Activated CD8-positive, alpha-beta T cell treated with anti-CD3 and anti-CD28 coated beads for 36 hours (primary cell): ENCODE results near the gene MEIKIN. TPM values are rescaled to one million over a fixed set of nuclear protein-coding genes. Genes with fewer than 3 reads are reported as not detected.

Source experiments
- ATAC-seq: fragments of 200-7000 bp; cut with Tn5 transposase; one replicate; pipeline ENCODE4 v1.10.0; 2021; ENCODE audit warnings: mild to moderate bottlenecking, moderate library complexity
- CTCF ChIA-PET: fragments of 350-600 bp; sonication (Branson Sonifier 250); formaldehyde crosslinking; loops from one replicate; lab custom pipeline; 2021; ENCODE audit warnings: antibody characterized with exemption; lab: Charles Lee
- POLR2A ChIA-PET: fragments of 350-600 bp; sonication (Branson Sonifier 250); formaldehyde crosslinking; loops from one replicate; lab custom pipeline; 2021; ENCODE audit warnings: antibody characterized with exemption; lab: Charles Lee
- DNase-seq: peaks from one replicate; pipeline ENCODE4 v3.0.0-alpha.2; 2020
- H3K27ac Mint-ChIP-seq: one replicate; pipeline ENCODE4 v1.8.0; 2021; ENCODE audit warnings: mild to moderate bottlenecking, mixed read lengths
- H3K27me3 Mint-ChIP-seq: one replicate; pipeline ENCODE4 v1.8.0; 2021; ENCODE audit warnings: mixed read lengths
- H3K36me3 Mint-ChIP-seq: one replicate; pipeline ENCODE4 v1.8.0; 2021; ENCODE audit warnings: low read depth, mixed read lengths
- H3K4me1 Mint-ChIP-seq: one replicate; pipeline ENCODE4 v1.8.0; 2021; ENCODE audit warnings: low read depth, mixed read lengths
- H3K4me3 Mint-ChIP-seq: one replicate; pipeline ENCODE4 v1.8.0; 2021; ENCODE audit warnings: mild to moderate bottlenecking, moderate library complexity, mixed read lengths
- H3K9me3 Mint-ChIP-seq: one replicate; pipeline ENCODE4 v1.8.0; 2021; ENCODE audit warnings: mixed read lengths
- intact Hi-C: fragments of 100-400 bp; cut with micrococcal nuclease; formaldehyde crosslinking; loops from one replicate; pipeline ENCODE4 v1.10.0; 2022
- total RNA-seq, 2 experiments: library from RNA; stranded (reverse); gene quantifications; one replicate each; pipeline ENCODE4 v1.2.3, GENCODE V29; 2021
- TF ChIP-seq, protein P1 (sequence below): fragments of 200-600 bp; IDR thresholded peaks from one replicate; pipeline ENCODE4 v1.8.0; 2022; ENCODE audit warnings: antibody characterized with exemption, mild to moderate bottlenecking

MEIKIN gene, protein sequence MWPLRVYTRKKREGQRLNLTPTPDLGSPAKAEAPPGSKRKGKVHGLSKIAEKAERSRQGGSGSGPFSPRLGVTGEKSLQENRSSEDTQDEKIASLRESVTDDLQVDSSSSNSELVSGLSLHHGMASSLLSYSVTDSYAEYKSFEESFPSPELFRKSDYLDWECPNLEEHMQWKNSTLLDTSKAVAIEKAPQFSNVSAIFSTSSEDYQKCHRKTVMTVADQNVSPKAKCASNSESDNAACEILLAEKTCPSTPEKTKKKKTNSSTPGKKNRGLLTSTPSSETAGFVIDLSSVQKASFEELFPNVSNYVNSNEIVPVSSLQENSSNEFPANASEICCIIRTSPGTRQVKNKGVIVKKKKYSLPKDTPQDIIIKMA
- total RNA-seq = not detected

DNA sequence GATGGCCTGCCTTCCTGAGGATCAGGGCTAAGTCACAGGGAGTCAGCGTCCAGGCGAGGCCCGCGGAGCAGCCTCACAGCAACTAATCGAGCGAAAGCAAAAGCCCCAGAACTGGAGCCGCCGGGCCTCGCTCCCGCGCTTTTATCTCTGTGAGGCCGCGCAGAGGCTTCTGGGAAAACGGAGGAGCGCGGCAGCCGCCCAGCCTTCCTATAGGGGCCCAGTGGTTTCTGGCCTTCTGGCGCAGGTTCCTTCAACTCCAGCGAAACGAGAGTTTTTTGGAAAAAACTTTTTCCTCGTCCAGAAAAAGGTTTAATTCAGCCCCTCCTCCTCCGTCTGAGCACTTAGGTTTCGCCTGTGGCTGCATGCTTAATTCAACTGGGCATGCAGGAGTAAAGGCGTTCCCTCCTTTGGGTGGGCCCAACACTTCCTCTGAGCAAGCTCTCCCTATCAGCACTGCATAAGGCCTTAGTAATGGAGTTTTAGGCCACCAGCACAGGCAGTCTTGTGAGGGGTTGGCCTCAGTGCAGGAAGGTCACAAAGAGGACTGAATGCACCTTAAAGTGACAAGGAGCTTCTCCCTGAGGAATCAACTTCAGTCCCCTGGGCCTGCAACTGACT is at the start of gene MEIKIN:
TSS of gene MEIKIN (minus strand) at position 113 of the 618 bp plus-strand sequence. CDS start 158 bp downstream, outside the sequence.
- Mint-ChIP-seq H3K36me3 (no peaks in the 10 kb centered on the region), H3K4me1 (no peaks in the 10 kb centered on the region), H3K4me3 (no peak within 1 kb of the TSS), H3K27ac (no peak within 1 kb of the TSS), H3K9me3 (no peaks in the 10 kb centered on the region), H3K27me3 (no peaks in the 10 kb centered on the region)
- intact Hi-C loops = no loop called here
- ChIA-PET POLR2A (no interaction called here), CTCF (interaction anchor here (2.0 kb wide), 1 partner anchor 118 kb away, joined by 8 read pairs; no protein-coding TSS in a partner anchor)
- TF ChIP-seq, protein P1, sequence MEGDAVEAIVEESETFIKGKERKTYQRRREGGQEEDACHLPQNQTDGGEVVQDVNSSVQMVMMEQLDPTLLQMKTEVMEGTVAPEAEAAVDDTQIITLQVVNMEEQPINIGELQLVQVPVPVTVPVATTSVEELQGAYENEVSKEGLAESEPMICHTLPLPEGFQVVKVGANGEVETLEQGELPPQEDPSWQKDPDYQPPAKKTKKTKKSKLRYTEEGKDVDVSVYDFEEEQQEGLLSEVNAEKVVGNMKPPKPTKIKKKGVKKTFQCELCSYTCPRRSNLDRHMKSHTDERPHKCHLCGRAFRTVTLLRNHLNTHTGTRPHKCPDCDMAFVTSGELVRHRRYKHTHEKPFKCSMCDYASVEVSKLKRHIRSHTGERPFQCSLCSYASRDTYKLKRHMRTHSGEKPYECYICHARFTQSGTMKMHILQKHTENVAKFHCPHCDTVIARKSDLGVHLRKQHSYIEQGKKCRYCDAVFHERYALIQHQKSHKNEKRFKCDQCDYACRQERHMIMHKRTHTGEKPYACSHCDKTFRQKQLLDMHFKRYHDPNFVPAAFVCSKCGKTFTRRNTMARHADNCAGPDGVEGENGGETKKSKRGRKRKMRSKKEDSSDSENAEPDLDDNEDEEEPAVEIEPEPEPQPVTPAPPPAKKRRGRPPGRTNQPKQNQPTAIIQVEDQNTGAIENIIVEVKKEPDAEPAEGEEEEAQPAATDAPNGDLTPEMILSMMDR = no peak
- DNase-seq (no peak), ATAC-seq (no peak)

DNA sequence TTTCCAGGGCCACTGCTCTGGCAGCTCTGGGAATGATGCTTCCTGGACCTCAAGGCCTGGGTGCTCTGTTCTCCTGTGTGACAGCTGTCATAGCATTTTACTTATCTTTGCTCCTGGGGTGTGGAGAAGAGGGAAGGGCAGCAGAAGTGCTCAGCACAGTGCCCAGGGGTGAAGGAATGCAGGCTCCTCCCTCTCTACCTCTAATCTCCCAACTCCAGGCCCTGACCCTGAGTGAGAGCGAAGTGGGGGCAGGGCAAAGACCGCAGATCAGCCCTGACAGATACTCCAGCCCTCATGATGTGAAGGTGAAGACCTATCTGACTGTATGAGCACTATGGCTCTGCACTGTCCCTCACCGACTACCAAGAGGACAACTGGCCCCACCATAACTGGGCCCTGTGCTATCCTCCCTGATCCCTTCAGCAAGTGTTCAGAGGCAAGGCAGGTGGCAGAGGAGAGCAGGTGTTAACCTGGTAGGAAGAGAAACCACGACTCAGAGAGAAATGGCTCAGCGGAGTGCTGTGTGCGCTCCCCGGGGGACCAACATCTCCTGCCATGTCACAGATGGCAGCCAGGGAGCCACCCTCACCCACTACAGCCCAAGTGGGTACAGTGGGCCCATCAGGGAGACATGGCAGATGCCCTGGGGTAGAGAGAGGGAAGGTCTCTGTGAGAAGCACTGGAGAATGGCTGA is 49.2 kb upstream of the MEIKIN start:
- ChIA-PET POLR2A (no interaction called here), CTCF (interaction anchor here (3.2 kb wide), 1 partner anchor 13 kb away, joined by 14 read pairs; no protein-coding TSS in a partner anchor)
- ATAC-seq = no peak
- H3K36me3 Mint-ChIP-seq = no peaks in the 10 kb centered on the region
- H3K9me3 Mint-ChIP-seq = no peaks in the 10 kb centered on the region
- TF ChIP-seq, protein P1 = no peak
- H3K27me3 Mint-ChIP-seq = no peaks in the 10 kb centered on the region
- no peak overlapping the region for H3K4me3 Mint-ChIP-seq
- H3K4me1 Mint-ChIP-seq = peaks cover 12% of the 10 kb centered on the region
- intact Hi-C loops = no loop called here
- DNase-seq = no peak
- no peak overlapping the region for H3K27ac Mint-ChIP-seq

DNA sequence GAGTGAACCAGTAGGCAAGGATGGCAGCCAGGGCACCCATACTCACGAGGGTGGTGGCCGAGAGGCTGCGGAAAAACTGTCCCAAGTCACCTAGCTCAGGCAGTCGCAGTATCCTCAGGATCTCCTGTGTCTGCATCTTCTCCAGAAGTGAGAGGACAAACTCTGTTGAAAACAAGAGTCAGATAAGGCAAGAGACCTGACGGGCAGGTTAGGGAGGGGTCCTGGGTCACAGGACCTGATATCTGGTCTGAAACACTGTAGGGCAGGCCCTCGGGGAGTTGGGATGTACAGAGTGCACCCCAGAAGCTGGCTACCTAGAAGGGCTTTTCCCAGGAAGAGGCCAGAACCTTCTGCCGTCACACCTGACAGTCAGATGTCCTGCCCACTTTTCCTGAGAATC is 48.6 kb upstream of the MEIKIN start:
- POLR2A ChIA-PET = no interaction called here
- no peaks in the 10 kb centered on the region for H3K9me3 Mint-ChIP-seq
- no peaks in the 10 kb centered on the region for H3K27me3 Mint-ChIP-seq
- no peak overlapping the region for H3K4me3 Mint-ChIP-seq
- no peak overlapping the region for H3K27ac Mint-ChIP-seq
- DNase-seq (no peak), ATAC-seq (no peak)
- TF ChIP-seq, protein P1 = no peak
- H3K4me1 Mint-ChIP-seq = peaks cover 7% of the 10 kb centered on the region
- intact Hi-C loops = no loop called here
- CTCF ChIA-PET = interaction anchor here (3.2 kb wide), 1 partner anchor 13 kb away, joined by 14 read pairs; no protein-coding TSS in a partner anchor
- no peaks in the 10 kb centered on the region for H3K36me3 Mint-ChIP-seq

DNA sequence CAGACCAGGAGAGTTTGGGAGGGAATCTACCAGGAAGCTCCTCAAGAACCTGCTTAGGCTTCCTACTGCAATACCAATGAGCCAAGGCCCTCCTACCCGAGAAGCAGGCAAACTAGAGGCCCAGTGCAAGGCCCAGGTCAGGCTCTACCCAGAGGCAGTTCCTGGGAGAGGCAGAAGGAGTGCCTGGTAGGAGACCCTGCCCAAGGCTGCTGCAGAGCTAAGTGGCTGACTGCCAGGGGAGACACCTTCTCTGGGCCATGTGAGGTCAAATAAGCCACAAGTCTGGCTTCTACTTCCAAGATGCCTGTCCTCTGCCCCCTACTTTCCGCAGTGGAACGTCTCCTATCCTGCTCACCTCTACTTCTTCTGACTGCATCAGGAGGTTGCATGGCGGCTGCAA is 48.2 kb upstream of the MEIKIN start:
- H3K27me3 Mint-ChIP-seq = no peaks in the 10 kb centered on the region
- peaks cover 5% of the 10 kb centered on the region for H3K4me1 Mint-ChIP-seq
- ChIA-PET CTCF (interaction anchor here (3.2 kb wide), 1 partner anchor 14 kb away, joined by 14 read pairs; no protein-coding TSS in a partner anchor), POLR2A (no interaction called here)
- ATAC-seq (no peak), DNase-seq (no peak)
- H3K9me3 Mint-ChIP-seq = no peaks in the 10 kb centered on the region
- H3K27ac Mint-ChIP-seq = no peak overlapping the region
- TF ChIP-seq, protein P1 = no peak
- intact Hi-C loops = no loop called here
- no peak overlapping the region for H3K4me3 Mint-ChIP-seq
- no peaks in the 10 kb centered on the region for H3K36me3 Mint-ChIP-seq
